SK-N-SH treated with all-trans-retinoic acid at 6 μM for 48 hours (cell line): ENCODE data around the gene TMEM203.

ENCODE experiments used
- ATAC-seq: fragments of 200-7000 bp; cut with Tn5 transposase; 3 replicates; pipeline ENCODE4 v1.9.1; 2020; ENCODE audit warnings: mild to moderate bottlenecking, moderate library complexity
- BACH2 ChIP-seq: fragments of 250-450 bp; sonication (Bioruptor Pico); IDR thresholded peaks from 2 replicates; pipeline ENCODE4 v1.9.0; 2021; ENCODE audit warnings: mild to moderate bottlenecking, borderline replicate concordance
- CSDC2 ChIP-seq: fragments of 250-450 bp; sonication (Bioruptor Pico); IDR thresholded peaks from 2 replicates; pipeline ENCODE4 v1.5.0; 2020; ENCODE audit warnings: mild to moderate bottlenecking, moderate library complexity
- ESRRG ChIP-seq: fragments of 250-450 bp; sonication (Bioruptor Pico); IDR thresholded peaks from 2 replicates; pipeline ENCODE4 v1.6.1; 2021; ENCODE audit warnings: mild to moderate bottlenecking
- GLIS3 ChIP-seq: fragments of 250-450 bp; sonication (Bioruptor Pico); IDR thresholded peaks from 2 replicates; pipeline ENCODE4 v1.5.0; 2020; ENCODE audit warnings: mild to moderate bottlenecking, moderate library complexity
- ISL1 ChIP-seq: fragments of 250-450 bp; sonication (Bioruptor Pico); IDR thresholded peaks from 2 replicates; pipeline ENCODE4 v2.1.2; 2022; ENCODE audit warnings: mild to moderate bottlenecking, moderate library complexity
- PPARA ChIP-seq: fragments of 250-450 bp; sonication (Bioruptor Pico); IDR thresholded peaks from 2 replicates; pipeline ENCODE4 v1.5.0; 2020; ENCODE audit warnings: mild to moderate bottlenecking, borderline replicate concordance
- RARB ChIP-seq: fragments of 250-450 bp; sonication (Bioruptor Pico); IDR thresholded peaks from 2 replicates; pipeline ENCODE4 v1.8.0; 2021; ENCODE audit warnings: mild to moderate bottlenecking, moderate library complexity
- SNAI2 ChIP-seq: fragments of 250-450 bp; sonication (Bioruptor Pico); IDR thresholded peaks from 2 replicates; pipeline ENCODE4 v1.5.0; 2020; ENCODE audit warnings: mild to moderate bottlenecking, moderate library complexity
- TCF4 ChIP-seq: fragments of 250-450 bp; sonication (Bioruptor Pico); IDR thresholded peaks from 2 replicates; pipeline ENCODE4 v1.8.0; 2021; ENCODE audit warnings: mild to moderate bottlenecking, moderate library complexity, borderline replicate concordance
- TOX ChIP-seq: fragments of 250-450 bp; sonication (Bioruptor Pico); IDR thresholded peaks from 2 replicates; pipeline ENCODE4 v1.8.0; 2021; ENCODE audit warnings: mild to moderate bottlenecking, moderate library complexity, borderline replicate concordance
- ZC3H10 ChIP-seq: fragments of 250-450 bp; sonication (Bioruptor Pico); IDR thresholded peaks from 2 replicates; pipeline ENCODE4 v1.5.1; 2021; ENCODE audit warnings: mild to moderate bottlenecking, moderate library complexity
- ZFP3 ChIP-seq: fragments of 250-450 bp; sonication (Bioruptor Pico); IDR thresholded peaks from 2 replicates; pipeline ENCODE4 v1.5.0; 2020; ENCODE audit warnings: mild to moderate bottlenecking, moderate library complexity
- ZFP30 ChIP-seq: fragments of 450-650 bp; formaldehyde crosslinking; IDR thresholded peaks from 2 replicates; pipeline ENCODE4 v1.5.0; 2022; ENCODE audit warnings: mild to moderate bottlenecking, moderate library complexity
- ZNF565 ChIP-seq: fragments of 450-650 bp; formaldehyde crosslinking; conservative IDR thresholded peaks from 2 replicates; pipeline ENCODE4 v1.5.0; 2020; ENCODE audit warnings: low read depth, mild to moderate bottlenecking, moderate library complexity
- ZNF8 ChIP-seq: fragments of 450-650 bp; formaldehyde crosslinking; IDR thresholded peaks from 2 replicates; pipeline ENCODE4 v1.5.0; 2020; ENCODE audit warnings: mild to moderate bottlenecking, moderate library complexity
- TF ChIP-seq, protein P1 (sequence below): fragments of 250-450 bp; sonication (Bioruptor Pico); IDR thresholded peaks from 2 replicates; pipeline ENCODE4 v1.8.0; 2020; ENCODE audit warnings: mild to moderate bottlenecking, moderate library complexity, borderline replicate concordance
- TF ChIP-seq, protein P2 (sequence below): fragments of 250-450 bp; sonication (Bioruptor Pico); IDR thresholded peaks from 2 replicates; pipeline ENCODE4 v1.8.0; 2021; ENCODE audit warnings: low read depth, mild to moderate bottlenecking, moderate library complexity, borderline replicate concordance
- TF ChIP-seq, protein P3 (sequence below): fragments of 250-450 bp; sonication (Bioruptor Pico); IDR thresholded peaks from 2 replicates; pipeline ENCODE4 v1.5.1; 2020; ENCODE audit warnings: low read depth, mild to moderate bottlenecking, moderate library complexity
- TF ChIP-seq, protein P4 (sequence below): fragments of 250-450 bp; sonication (Bioruptor Pico); IDR thresholded peaks from 2 replicates; pipeline ENCODE4 v1.5.1; 2021; ENCODE audit warnings: mild to moderate bottlenecking, moderate library complexity
- TF ChIP-seq, protein P5 (sequence below): fragments of 250-450 bp; sonication (Bioruptor Pico); IDR thresholded peaks from 2 replicates; pipeline ENCODE4 v1.5.0; 2020; ENCODE audit warnings: mild to moderate bottlenecking, moderate library complexity

The TMEM203 gene

DNA sequence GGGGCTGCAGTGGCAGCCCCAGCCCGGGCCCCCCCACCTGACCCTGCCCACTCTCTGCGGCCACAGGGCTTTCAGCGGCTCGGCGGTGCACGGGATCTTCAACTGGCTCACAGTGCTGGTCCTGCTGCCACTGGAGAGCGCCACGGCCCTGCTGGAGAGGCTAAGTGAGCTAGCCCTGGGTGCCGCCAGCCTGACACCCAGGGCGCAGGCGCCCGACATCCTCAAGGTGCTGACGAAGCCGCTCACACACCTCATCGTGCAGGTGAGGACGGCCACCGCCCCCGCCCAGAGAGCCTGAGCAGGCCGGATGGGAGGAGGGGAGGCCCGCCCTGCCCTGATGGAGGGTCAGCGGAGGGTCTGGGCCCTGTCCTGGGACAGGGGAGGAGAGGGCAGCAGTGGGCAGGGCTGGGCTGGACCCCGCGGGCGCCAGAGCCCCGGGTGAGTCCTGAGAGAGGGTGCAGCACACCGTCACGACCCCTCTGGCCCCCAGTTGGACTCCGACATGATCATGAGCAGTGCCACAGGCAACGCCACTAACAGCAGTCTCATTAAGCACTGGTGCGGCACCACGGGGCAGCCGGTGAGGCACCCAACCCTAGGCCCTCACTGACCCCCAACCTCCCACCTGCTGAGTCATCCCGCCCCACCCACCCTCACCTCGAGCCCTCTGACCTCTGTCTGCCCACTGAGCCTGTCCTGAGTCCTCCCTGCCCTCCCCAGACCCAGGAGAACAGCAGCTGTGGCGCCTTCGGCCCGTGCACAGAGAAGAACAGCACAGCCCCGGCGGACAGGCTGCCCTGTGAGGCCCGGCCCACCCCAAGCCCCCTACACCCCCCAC, 27.9 kb upstream of the TMEM203 start:
- ATAC-seq: no peak
- no peak for TF ChIP-seq PPARA
- TF ChIP-seq, protein P1, sequence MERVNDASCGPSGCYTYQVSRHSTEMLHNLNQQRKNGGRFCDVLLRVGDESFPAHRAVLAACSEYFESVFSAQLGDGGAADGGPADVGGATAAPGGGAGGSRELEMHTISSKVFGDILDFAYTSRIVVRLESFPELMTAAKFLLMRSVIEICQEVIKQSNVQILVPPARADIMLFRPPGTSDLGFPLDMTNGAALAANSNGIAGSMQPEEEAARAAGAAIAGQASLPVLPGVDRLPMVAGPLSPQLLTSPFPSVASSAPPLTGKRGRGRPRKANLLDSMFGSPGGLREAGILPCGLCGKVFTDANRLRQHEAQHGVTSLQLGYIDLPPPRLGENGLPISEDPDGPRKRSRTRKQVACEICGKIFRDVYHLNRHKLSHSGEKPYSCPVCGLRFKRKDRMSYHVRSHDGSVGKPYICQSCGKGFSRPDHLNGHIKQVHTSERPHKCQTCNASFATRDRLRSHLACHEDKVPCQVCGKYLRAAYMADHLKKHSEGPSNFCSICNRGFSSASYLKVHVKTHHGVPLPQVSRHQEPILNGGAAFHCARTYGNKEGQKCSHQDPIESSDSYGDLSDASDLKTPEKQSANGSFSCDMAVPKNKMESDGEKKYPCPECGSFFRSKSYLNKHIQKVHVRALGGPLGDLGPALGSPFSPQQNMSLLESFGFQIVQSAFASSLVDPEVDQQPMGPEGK: no peak
- TF ChIP-seq GLIS3 (CRISPR knock-in tag): no peak
- TF ChIP-seq ZFP3 (CRISPR knock-in tag): no peak
- no peak for TF ChIP-seq ZNF565 (CRISPR knock-in tag)
- TF ChIP-seq, protein P2, sequence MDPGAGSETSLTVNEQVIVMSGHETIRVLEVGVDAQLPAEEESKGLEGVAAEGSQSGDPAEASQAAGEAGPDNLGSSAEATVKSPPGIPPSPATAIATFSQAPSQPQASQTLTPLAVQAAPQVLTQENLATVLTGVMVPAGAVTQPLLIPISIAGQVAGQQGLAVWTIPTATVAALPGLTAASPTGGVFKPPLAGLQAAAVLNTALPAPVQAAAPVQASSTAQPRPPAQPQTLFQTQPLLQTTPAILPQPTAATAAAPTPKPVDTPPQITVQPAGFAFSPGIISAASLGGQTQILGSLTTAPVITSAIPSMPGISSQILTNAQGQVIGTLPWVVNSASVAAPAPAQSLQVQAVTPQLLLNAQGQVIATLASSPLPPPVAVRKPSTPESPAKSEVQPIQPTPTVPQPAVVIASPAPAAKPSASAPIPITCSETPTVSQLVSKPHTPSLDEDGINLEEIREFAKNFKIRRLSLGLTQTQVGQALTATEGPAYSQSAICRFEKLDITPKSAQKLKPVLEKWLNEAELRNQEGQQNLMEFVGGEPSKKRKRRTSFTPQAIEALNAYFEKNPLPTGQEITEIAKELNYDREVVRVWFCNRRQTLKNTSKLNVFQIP (CRISPR knock-in tag): no peak
- no peak for TF ChIP-seq ZC3H10
- TF ChIP-seq SNAI2 (CRISPR knock-in tag): no peak
- no peak for TF ChIP-seq TCF4 (CRISPR knock-in tag)
- no peak for TF ChIP-seq BACH2 (CRISPR knock-in tag)
- no peak for TF ChIP-seq TOX
- TF ChIP-seq ZFP30 (CRISPR knock-in tag): no peak
- TF ChIP-seq, protein P3, sequence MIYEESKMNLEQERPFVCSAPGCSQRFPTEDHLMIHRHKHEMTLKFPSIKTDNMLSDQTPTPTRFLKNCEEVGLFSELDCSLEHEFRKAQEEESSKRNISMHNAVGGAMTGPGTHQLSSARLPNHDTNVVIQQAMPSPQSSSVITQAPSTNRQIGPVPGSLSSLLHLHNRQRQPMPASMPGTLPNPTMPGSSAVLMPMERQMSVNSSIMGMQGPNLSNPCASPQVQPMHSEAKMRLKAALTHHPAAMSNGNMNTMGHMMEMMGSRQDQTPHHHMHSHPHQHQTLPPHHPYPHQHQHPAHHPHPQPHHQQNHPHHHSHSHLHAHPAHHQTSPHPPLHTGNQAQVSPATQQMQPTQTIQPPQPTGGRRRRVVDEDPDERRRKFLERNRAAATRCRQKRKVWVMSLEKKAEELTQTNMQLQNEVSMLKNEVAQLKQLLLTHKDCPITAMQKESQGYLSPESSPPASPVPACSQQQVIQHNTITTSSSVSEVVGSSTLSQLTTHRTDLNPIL: no peak
- no peak for TF ChIP-seq ZNF8
- no peak for TF ChIP-seq ISL1 (CRISPR knock-in tag)
- TF ChIP-seq, protein P4, sequence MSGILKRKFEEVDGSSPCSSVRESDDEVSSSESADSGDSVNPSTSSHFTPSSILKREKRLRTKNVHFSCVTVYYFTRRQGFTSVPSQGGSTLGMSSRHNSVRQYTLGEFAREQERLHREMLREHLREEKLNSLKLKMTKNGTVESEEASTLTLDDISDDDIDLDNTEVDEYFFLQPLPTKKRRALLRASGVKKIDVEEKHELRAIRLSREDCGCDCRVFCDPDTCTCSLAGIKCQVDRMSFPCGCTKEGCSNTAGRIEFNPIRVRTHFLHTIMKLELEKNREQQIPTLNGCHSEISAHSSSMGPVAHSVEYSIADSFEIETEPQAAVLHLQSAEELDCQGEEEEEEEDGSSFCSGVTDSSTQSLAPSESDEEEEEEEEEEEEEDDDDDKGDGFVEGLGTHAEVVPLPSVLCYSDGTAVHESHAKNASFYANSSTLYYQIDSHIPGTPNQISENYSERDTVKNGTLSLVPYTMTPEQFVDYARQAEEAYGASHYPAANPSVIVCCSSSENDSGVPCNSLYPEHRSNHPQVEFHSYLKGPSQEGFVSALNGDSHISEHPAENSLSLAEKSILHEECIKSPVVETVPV (CRISPR knock-in tag): no peak
- TF ChIP-seq, protein P5, sequence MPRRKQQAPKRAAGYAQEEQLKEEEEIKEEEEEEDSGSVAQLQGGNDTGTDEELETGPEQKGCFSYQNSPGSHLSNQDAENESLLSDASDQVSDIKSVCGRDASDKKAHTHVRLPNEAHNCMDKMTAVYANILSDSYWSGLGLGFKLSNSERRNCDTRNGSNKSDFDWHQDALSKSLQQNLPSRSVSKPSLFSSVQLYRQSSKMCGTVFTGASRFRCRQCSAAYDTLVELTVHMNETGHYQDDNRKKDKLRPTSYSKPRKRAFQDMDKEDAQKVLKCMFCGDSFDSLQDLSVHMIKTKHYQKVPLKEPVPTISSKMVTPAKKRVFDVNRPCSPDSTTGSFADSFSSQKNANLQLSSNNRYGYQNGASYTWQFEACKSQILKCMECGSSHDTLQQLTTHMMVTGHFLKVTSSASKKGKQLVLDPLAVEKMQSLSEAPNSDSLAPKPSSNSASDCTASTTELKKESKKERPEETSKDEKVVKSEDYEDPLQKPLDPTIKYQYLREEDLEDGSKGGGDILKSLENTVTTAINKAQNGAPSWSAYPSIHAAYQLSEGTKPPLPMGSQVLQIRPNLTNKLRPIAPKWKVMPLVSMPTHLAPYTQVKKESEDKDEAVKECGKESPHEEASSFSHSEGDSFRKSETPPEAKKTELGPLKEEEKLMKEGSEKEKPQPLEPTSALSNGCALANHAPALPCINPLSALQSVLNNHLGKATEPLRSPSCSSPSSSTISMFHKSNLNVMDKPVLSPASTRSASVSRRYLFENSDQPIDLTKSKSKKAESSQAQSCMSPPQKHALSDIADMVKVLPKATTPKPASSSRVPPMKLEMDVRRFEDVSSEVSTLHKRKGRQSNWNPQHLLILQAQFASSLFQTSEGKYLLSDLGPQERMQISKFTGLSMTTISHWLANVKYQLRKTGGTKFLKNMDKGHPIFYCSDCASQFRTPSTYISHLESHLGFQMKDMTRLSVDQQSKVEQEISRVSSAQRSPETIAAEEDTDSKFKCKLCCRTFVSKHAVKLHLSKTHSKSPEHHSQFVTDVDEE (CRISPR knock-in tag): no peak

DNA sequence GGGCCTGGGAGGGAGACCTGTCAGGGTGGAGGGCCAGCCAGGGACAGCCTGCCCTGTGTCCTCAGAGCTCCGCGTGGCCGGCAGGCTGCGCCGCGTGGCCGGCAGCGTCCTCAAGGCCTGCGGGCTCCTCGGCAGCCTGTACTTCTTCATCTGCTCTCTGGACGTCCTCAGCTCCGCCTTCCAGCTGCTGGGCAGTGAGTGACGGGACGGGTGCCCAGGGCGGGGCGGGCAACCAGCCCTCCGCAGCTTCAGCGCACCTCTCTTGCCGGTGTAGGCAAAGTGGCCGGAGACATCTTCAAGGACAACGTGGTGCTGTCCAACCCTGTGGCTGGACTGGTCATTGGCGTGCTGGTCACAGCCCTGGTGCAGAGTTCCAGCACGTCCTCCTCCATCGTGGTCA, 27.1 kb upstream of the TMEM203 start:
- ATAC-seq: no peak
- TF ChIP-seq GLIS3 (CRISPR knock-in tag) (no peak), RARB (CRISPR knock-in tag) (no peak), SNAI2 (CRISPR knock-in tag) (no peak)

DNA sequence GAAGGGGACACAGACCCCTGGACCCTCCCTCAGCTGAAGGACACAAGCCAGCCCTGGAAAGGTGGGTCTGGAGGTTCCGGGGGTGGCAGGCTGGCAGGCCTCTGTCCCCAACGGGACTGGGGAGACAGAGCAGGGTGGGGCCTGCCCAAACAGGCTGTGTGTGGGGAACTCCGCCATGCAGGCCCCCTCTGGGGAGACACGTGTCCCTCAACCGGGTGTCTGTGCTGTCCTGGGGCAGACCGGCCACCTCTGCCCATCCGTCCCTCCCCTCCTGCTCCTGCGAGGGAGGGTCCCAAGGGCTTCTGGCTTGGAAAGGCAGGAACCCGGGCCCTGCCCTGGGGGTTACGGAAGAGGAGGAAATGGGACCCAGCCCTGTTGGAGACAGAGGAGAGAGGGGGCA, 26.7 kb upstream of the TMEM203 start:
- ATAC-seq: no peak
- TF ChIP-seq GLIS3 (CRISPR knock-in tag) (no peak), PPARA (no peak), CSDC2 (CRISPR knock-in tag) (no peak), ZNF565 (CRISPR knock-in tag) (no peak), ESRRG (CRISPR knock-in tag) (no peak), BACH2 (CRISPR knock-in tag) (no peak), ZNF8 (no peak), ZC3H10 (no peak)
- TF ChIP-seq, all 23 proteins: peak for 0
